RWPE1 (cell line): Measurements from ENCODE around the gene SDE2.

Source experiments
- CTCF ChIA-PET: fragments of 350-600 bp; sonication (Branson Sonifier 250); formaldehyde crosslinking; extraction: SDS; loops from one replicate; lab custom pipeline; 2021; lab: Yijun Ruan, JAX
- POLR2A ChIA-PET: fragments of 400-600 bp; formaldehyde crosslinking; extraction: SDS; loops from one replicate; lab custom pipeline; 2020; ENCODE audit warnings: antibody characterized with exemption; ENCODE audit not compliant: low non-redundant PET; lab: Yijun Ruan, JAX
- DNase-seq: peaks from one replicate; pipeline ENCODE4 v3.0.0; 2012; ENCODE audit warnings: low spot score
- H3K27ac ChIP-seq: fragments of 450-650 bp; 2 replicates; pipeline ENCODE4 v1.5.1; 2017
- CTCF ChIP-seq: fragments of 450-650 bp; conservative IDR thresholded peaks from 2 replicates; pipeline ENCODE4 v1.5.1; 2017; ENCODE audit warnings: low read depth, mild to moderate bottlenecking

SDE2 gene

GRCh38 chr1:225961659-225962439 lies 37.3 kb downstream of the SDE2 start:
- no peak for TF ChIP-seq CTCF
- H3K27ac ChIP-seq, result no peak overlapping the region
- POLR2A ChIA-PET, result no interaction called here
- CTCF ChIA-PET, result interaction anchor here (0.7 to 1.6 kb wide), 7 partner anchors 9 to 643 kb away, joined by 3 to 5 read pairs (median 3); no protein-coding TSS in a partner anchor
- no peak for DNase-seq

- no peak overlapping the region for H3K27ac ChIP-seq
- ChIA-PET POLR2A (no interaction called here), CTCF (no interaction called here)
- no peak for DNase-seq
- no peak for TF ChIP-seq CTCF
Measured at GRCh38 chr1:225958041-225958440, 41.1 kb downstream of the SDE2 start.

- TF ChIP-seq CTCF, result no peak
- H3K27ac ChIP-seq, result no peak overlapping the region
- ChIA-PET POLR2A (interaction anchor here (0.7 kb wide), 1 partner anchor 33 kb away, joined by 3 read pairs; no protein-coding TSS in a partner anchor), CTCF (interaction anchor here (0.6 to 1.1 kb wide), 5 partner anchors 24 to 531 kb away, joined by 3 to 6 read pairs (median 5); partner anchors contain the start of gene TMEM63A)
- no peak for DNase-seq
Measured at GRCh38 chr1:225954753-225955152, 44.4 kb downstream of the SDE2 start.

GRCh38 chr1:225953315-225953714 lies 45.8 kb downstream of the SDE2 start:
- POLR2A ChIA-PET, result no interaction called here
- no peak overlapping the region for H3K27ac ChIP-seq
- DNase-seq, result no peak
- no peak for TF ChIP-seq CTCF
- CTCF ChIA-PET, result no interaction called here

- H3K27ac ChIP-seq, result no peak overlapping the region
- no peak for DNase-seq
- ChIA-PET CTCF (interaction anchor here (0.9 to 1.5 kb wide), 2 partner anchors 36 to 68 kb away, joined by 3 read pairs; no protein-coding TSS in a partner anchor), POLR2A (no interaction called here)
- TF ChIP-seq CTCF, result no peak
Measured at GRCh38 chr1:225950905-225951497, 48.1 kb downstream of the SDE2 start.

GRCh38 chr1:225949041-225949440 lies 50.1 kb downstream of the SDE2 start:
- no peak overlapping the region for H3K27ac ChIP-seq
- DNase-seq, result no peak
- no peak for TF ChIP-seq CTCF
- ChIA-PET CTCF (interaction anchor here (0.7 to 1.6 kb wide), 2 partner anchors 12 to 474 kb away, joined by 3 to 4 read pairs; no protein-coding TSS in a partner anchor), POLR2A (no interaction called here)
